Mucosa of rectum (tissue), 2 donors: Measurements from ENCODE around the gene LRP10.
A peak's percentile ranks its signal among the peaks of the same experiment; 100 is the strongest.
"Not testable (repeated sequence)": the region's sequence is repeated elsewhere in the genome, so short reads cannot be mapped to it uniquely, and the experiment has no call there.

Experiments
- H3K27ac ChIP-seq, 2 donors: one replicate each; pipeline ENCODE4 v1.7.0; 2013; ENCODE audit warnings: inconsistent platforms in 2 of 2, low read depth in 2 of 2, low read length in 2 of 2
- H3K27me3 ChIP-seq, 2 donors: one replicate each; pipeline ENCODE4 v1.7.0; 2013; ENCODE audit warnings: low read length in 2 of 2; ENCODE audit not compliant: control insufficient read depth in 2 of 2, insufficient read depth in 2 of 2
- H3K36me3 ChIP-seq, 2 donors: one replicate each; pipeline ENCODE4 v1.7.0; 2013; ENCODE audit warnings: low read length in 2 of 2; ENCODE audit not compliant: control insufficient read depth in 2 of 2, insufficient read depth in 2 of 2
- H3K4me1 ChIP-seq, 2 donors: one replicate each; pipeline ENCODE4 v1.7.0; 2013; ENCODE audit warnings: low read length in 2 of 2, mild to moderate bottlenecking in 1 of 2; ENCODE audit not compliant: control insufficient read depth in 2 of 2, insufficient read depth in 2 of 2
- H3K4me3 ChIP-seq, 2 donors: one replicate each; pipeline ENCODE4 v1.7.0; 2013; ENCODE audit warnings: low read length in 2 of 2
- H3K9ac ChIP-seq, 2 donors: one replicate each; pipeline ENCODE4 v1.7.0; 2013; ENCODE audit warnings: low read length in 2 of 2, low read depth in 1 of 2, mild to moderate bottlenecking in 1 of 2
- H3K9me3 ChIP-seq, 2 donors: one replicate each; pipeline ENCODE4 v1.7.0; 2013; ENCODE audit warnings: low read length in 2 of 2; ENCODE audit not compliant: control insufficient read depth in 2 of 2
- donor health status: healthy.
- donor health status: Normal muscosa, but diverticular disease.

The LRP10 gene

GRCh38 chr14:22850944-22851764, 20.4 kb upstream of the LRP10 start:
- H3K9me3 ChIP-seq = no peaks in the 10 kb centered on the region
- no peak overlapping the region for H3K4me3 ChIP-seq
- H3K9ac ChIP-seq = peak overlapping the region in 1 of 2 donors; percentile 11
- H3K36me3 ChIP-seq = peaks cover 4 to 6% of the 10 kb centered on the region in 2 donors
- H3K4me1 ChIP-seq = peaks cover 20 to 28% of the 10 kb centered on the region in 2 donors
- H3K27ac ChIP-seq = peak overlapping the region; percentile 59 to 69
- H3K27me3 ChIP-seq = no peaks in the 10 kb centered on the region

GRCh38 chr14:22852178-22852577, 19.4 kb upstream of the LRP10 start:
- H3K4me3 ChIP-seq, H3K36me3 ChIP-seq, H3K9ac ChIP-seq, H3K27me3 ChIP-seq, H3K9me3 ChIP-seq: not testable (repeated sequence)
- H3K27ac ChIP-seq = peak overlapping the region; percentile 63 to 94
- H3K4me1 ChIP-seq = peaks cover 13 to 25% of the 10 kb centered on the region in 2 donors

- Histone ChIP-seq H3K9me3 (no peaks in the 10 kb centered on the region), H3K27ac (peak overlapping the region; percentile 84 to 94), H3K9ac (no peak overlapping the region), H3K4me3 (no peak overlapping the region), H3K4me1 (peaks cover 13 to 25% of the 10 kb centered on the region in 2 donors), H3K27me3 (no peaks in the 10 kb centered on the region), H3K36me3 (no peaks in the 10 kb centered on the region)
Measured at GRCh38 chr14:22852599-22852939, 19.0 kb upstream of the LRP10 start.

GRCh38 chr14:22852940-22853767, 18.4 kb upstream of the LRP10 start:
- peak overlapping the region; percentile 76 to 82 for H3K4me3 ChIP-seq
- no peaks in the 10 kb centered on the region for H3K36me3 ChIP-seq
- no peaks in the 10 kb centered on the region for H3K9me3 ChIP-seq
- H3K4me1 ChIP-seq = peaks cover 13 to 19% of the 10 kb centered on the region in 2 donors
- peak overlapping the region; percentile 84 to 94 for H3K27ac ChIP-seq
- no peaks in the 10 kb centered on the region for H3K27me3 ChIP-seq
- H3K9ac ChIP-seq = peak overlapping the region; percentile 86 to 91

- H3K27me3 ChIP-seq, H3K27ac ChIP-seq, H3K36me3 ChIP-seq, H3K9ac ChIP-seq, H3K4me3 ChIP-seq, H3K9me3 ChIP-seq: not testable (repeated sequence)
- H3K4me1 ChIP-seq = peaks cover 13 to 15% of the 10 kb centered on the region in 2 donors
Measured at GRCh38 chr14:22854296-22854695, 17.2 kb upstream of the LRP10 start.

- Histone ChIP-seq H3K9me3 (no peaks in the 10 kb centered on the region), H3K4me1 (peaks cover 12 to 13% of the 10 kb centered on the region in 2 donors), H3K27ac (no peak overlapping the region), H3K27me3 (no peaks in the 10 kb centered on the region), H3K4me3 (no peak overlapping the region), H3K36me3 (no peaks in the 10 kb centered on the region), H3K9ac (no peak overlapping the region)
Measured at GRCh38 chr14:22854963-22855724, 16.4 kb upstream of the LRP10 start.

GRCh38 chr14:22856428-22856827, 15.1 kb upstream of the LRP10 start:
- no peaks in the 10 kb centered on the region for H3K36me3 ChIP-seq
- no peaks in the 10 kb centered on the region for H3K27me3 ChIP-seq
- no peaks in the 10 kb centered on the region for H3K9me3 ChIP-seq
- H3K27ac ChIP-seq = no peak overlapping the region
- H3K4me1 ChIP-seq = peaks cover 8 to 9% of the 10 kb centered on the region in 2 donors
- no peak overlapping the region for H3K9ac ChIP-seq
- H3K4me3 ChIP-seq = no peak overlapping the region

GRCh38 chr14:22860377-22860776, 11.2 kb upstream of the LRP10 start:
- not testable (repeated sequence) for H3K4me3 ChIP-seq, H3K9me3 ChIP-seq, H3K27ac ChIP-seq, H3K27me3 ChIP-seq, H3K4me1 ChIP-seq, H3K9ac ChIP-seq, H3K36me3 ChIP-seq

GRCh38 chr14:22861651-22862050, 9.9 kb upstream of the LRP10 start:
- H3K36me3 ChIP-seq = no peaks in the 10 kb centered on the region
- no peak overlapping the region for H3K9ac ChIP-seq
- no peaks in the 10 kb centered on the region for H3K4me1 ChIP-seq
- H3K4me3 ChIP-seq = no peak overlapping the region
- H3K9me3 ChIP-seq = no peaks in the 10 kb centered on the region
- no peaks in the 10 kb centered on the region for H3K27me3 ChIP-seq
- H3K27ac ChIP-seq = no peak overlapping the region

GRCh38 chr14:22864979-22865378, 6.6 kb upstream of the LRP10 start:
- Histone ChIP-seq H3K4me1 (peaks cover 0 to 1% of the 10 kb centered on the region in 2 donors), H3K27me3 (no peaks in the 10 kb centered on the region), H3K9ac (no peak overlapping the region), H3K4me3 (no peak overlapping the region), H3K9me3 (no peaks in the 10 kb centered on the region), H3K27ac (no peak overlapping the region), H3K36me3 (no peaks in the 10 kb centered on the region)
